ENCODE results near the gene IER2. TPM values are rescaled to one million over a fixed set of nuclear protein-coding genes. Genes with fewer than 3 reads are reported as not detected.

Gene IER2
- total and polyA plus RNA-seq, 9 of the 15 experiments (the other 6 are each of a cell fraction or from before 2014, with no cell fraction given): 4.5 to 205 (median 23.7) TPM

- TF ChIP-seq ZNF398 (CRISPR knock-in tag; IDR thresholded peaks at IDR 0.05): no peak
- no peak for TF ChIP-seq RAD51 (IDR thresholded peaks at IDR 0.05; ENCODE audit: borderline replicate concordance, low read depth)
- peak; percentile 17; the same call in 1 of the 2 replicates for TF ChIP-seq EGR1 (conservative IDR thresholded peaks at IDR 0.05)
- 0 out of 2 replicates have a peak, but pooled peaks have one; percentile 41 for TF ChIP-seq TAF7 (tag; IDR thresholded peaks at IDR 0.05)
- TF ChIP-seq ZC3H11A (IDR thresholded peaks at IDR 0.05; ENCODE audit: low read depth, low read length): no peak
- TF ChIP-seq MNT (conservative IDR thresholded peaks at IDR 0.05): no peak
- TF ChIP-seq ZNF785 (CRISPR knock-in tag; IDR thresholded peaks at IDR 0.05): no peak
- TF ChIP-seq POLR2G (IDR thresholded peaks at IDR 0.05; ENCODE audit: low read depth, low read length): peak; percentile 80
- TF ChIP-seq ZBTB17 (CRISPR knock-in tag; IDR thresholded peaks at IDR 0.05): no peak
- TF ChIP-seq POLR2A (conservative IDR thresholded peaks at IDR 0.05): peak; percentile 60; the same call in 1 of the 2 replicates
- TF ChIP-seq NCOA1 (IDR thresholded peaks at IDR 0.05; ENCODE audit: low read depth): no peak
- TF ChIP-seq ZKSCAN3 (CRISPR knock-in tag; IDR thresholded peaks at IDR 0.05): no peak
- TF ChIP-seq ZNF511 (CRISPR knock-in tag; IDR thresholded peaks at IDR 0.05): 0 out of 2 replicates have a peak, but pooled peaks have one; percentile 53
- TF ChIP-seq RFX1 (IDR thresholded peaks at IDR 0.05): no peak
- no peak for TF ChIP-seq ZNF766 (CRISPR knock-in tag; conservative IDR thresholded peaks at IDR 0.05)
- TF ChIP-seq BHLHE40 (IDR thresholded peaks at IDR 0.05; ENCODE audit: low read length): peak; percentile 6; the same call in 1 of the 2 replicates
- TF ChIP-seq LARP7 (IDR thresholded peaks at IDR 0.05): no peak
- TF ChIP-seq SRSF3 (IDR thresholded peaks at IDR 0.05; ENCODE audit: insufficient read depth, low read length): 0 out of 2 replicates have a peak, but pooled peaks have one; percentile 5
- peak in 1 of 2 experiments; percentile 53 for TF ChIP-seq AFF1 (IDR thresholded peaks at IDR 0.05; ENCODE audit: low read depth in 1 of 2, partially characterized antibody in 2 of 2)
- TF ChIP-seq ZBTB7A (IDR thresholded peaks at IDR 0.05; ENCODE audit: borderline replicate concordance, control insufficient read depth, low read depth, low read length): peak; percentile 42
- TF ChIP-seq RBFOX2 (IDR thresholded peaks at IDR 0.05; ENCODE audit: low read depth, low read length): peak; percentile 76
- TF ChIP-seq ZSCAN32 (CRISPR knock-in tag; IDR thresholded peaks at IDR 0.05): 0 out of 2 replicates have a peak, but pooled peaks have one; percentile 33
These were observed 857 bp downstream of the IER2 start (continued) for GRCh38 chr19:13150931-13151604.
